Large intestine (tissue), 3 donors: ENCODE measurements around the gene H2AZ2. TPM values are rescaled to one million over a fixed set of nuclear protein-coding genes. Genes with fewer than 3 reads are reported as not detected.
"Not testable (repeated sequence)": the region's sequence is repeated elsewhere in the genome, so short reads cannot be mapped to it uniquely, and the experiment has no call there.

Source experiments
- DNase-seq, 2 donors: peaks; one replicate each; pipeline versions ENCODE4 v3.0.0 to v3.0.0-alpha.2; 2013
- H3K27ac ChIP-seq: one replicate; pipeline ENCODE4 v1.5.1; 2013; ENCODE audit warnings: low read length
- H3K27me3 ChIP-seq: 2 replicates; pipeline ENCODE4 v1.6.1; 2013; ENCODE audit warnings: low read length; ENCODE audit not compliant: control insufficient read depth, insufficient read depth
- H3K36me3 ChIP-seq: 2 replicates; pipeline ENCODE4 v1.6.1; 2013; ENCODE audit warnings: low read length; ENCODE audit not compliant: control insufficient read depth, insufficient read depth
- H3K4me1 ChIP-seq: one replicate; pipeline ENCODE4 v1.6.1; 2013; ENCODE audit warnings: low read length; ENCODE audit not compliant: control insufficient read depth, insufficient read depth
- H3K4me3 ChIP-seq: one replicate; pipeline ENCODE4 v1.5.1; 2013; ENCODE audit warnings: low read length
- H3K9me3 ChIP-seq: one replicate; pipeline ENCODE4 v1.6.1; 2013; ENCODE audit warnings: mild to moderate bottlenecking, low read depth, low read length, moderate library complexity; ENCODE audit not compliant: control insufficient read depth
- WGBS: methylation state at CpG from one replicate; pipeline ENCODE4 v1.1.5; 2013; ENCODE audit warnings: low lambda C conversion rate; ENCODE audit not compliant: insufficient coverage; 5-methylcytosine and 5-hydroxymethylcytosine counted together
- polyA plus RNA-seq: library from polyadenylated mRNA; unstranded; fragments of 120-200 nt; gene quantifications from one replicate; pipeline ENCODE4 v1.2.1, GENCODE V29; 2013

Gene H2AZ2
- polyA plus RNA-seq, 1 donor, result 161 TPM

GRCh38 chr7:44849885-44850544, 2.1 kb upstream of the H2AZ2 start:
- H3K4me1 ChIP-seq, result no peaks in the 10 kb centered on the region
- 89% methylated on average over 1 of the region's 5 CpGs for WGBS
- no peak overlapping the region for H3K4me3 ChIP-seq
- no peaks in the 10 kb centered on the region for H3K36me3 ChIP-seq
- H3K27me3 ChIP-seq, result no peaks in the 10 kb centered on the region
- no peaks in the 10 kb centered on the region for H3K9me3 ChIP-seq
- no peak for DNase-seq
- no peak overlapping the region for H3K27ac ChIP-seq

GRCh38 chr7:44849259-44849884, 1.5 kb upstream of the H2AZ2 start:
- H3K27ac ChIP-seq, result no peak overlapping the region
- peak overlapping the region; percentile 65 for H3K4me3 ChIP-seq
- WGBS, result no CpG with 5 or more reads among the region's 10 CpGs

GRCh38 chr7:44847509-44847919, 373 bp downstream of the H2AZ2 start:
- WGBS, result no CpG with 5 or more reads among the region's 36 CpGs
- Histone ChIP-seq H3K36me3 (peaks cover 1% of the 10 kb centered on the region), H3K4me1 (no peaks in the 10 kb centered on the region), H3K27ac (peak overlapping the region; percentile 78), H3K4me3 (peak overlapping the region; percentile 55), H3K27me3 (no peaks in the 10 kb centered on the region), H3K9me3 (no peaks in the 10 kb centered on the region)
- peak; percentile 87 to 94 for DNase-seq

More at GRCh38 chr7:44849259-44849884, 1.5 kb upstream of the H2AZ2 start:
- Histone ChIP-seq H3K27me3 (no peaks in the 10 kb centered on the region), H3K9me3 (no peaks in the 10 kb centered on the region), H3K36me3 (no peaks in the 10 kb centered on the region), H3K4me1 (no peaks in the 10 kb centered on the region)
- no peak for DNase-seq

GRCh38 chr7:44846816-44847508, 925 bp downstream of the H2AZ2 start:
- Histone ChIP-seq H3K27ac (peak overlapping the region; percentile 78), H3K4me3 (peak overlapping the region; percentile 55), H3K27me3 (no peaks in the 10 kb centered on the region), H3K4me1 (no peaks in the 10 kb centered on the region), H3K36me3 (peaks cover 3% of the 10 kb centered on the region), H3K9me3 (no peaks in the 10 kb centered on the region)
- 0% methylated on average over 5 of the region's 12 CpGs for WGBS
- peak in 1 of 2 donors; percentile 40 for DNase-seq

- not testable (repeated sequence) for H3K36me3 ChIP-seq, H3K27me3 ChIP-seq, H3K9me3 ChIP-seq, H3K4me1 ChIP-seq, DNase-seq
- no CpG with 5 or more reads among the region's 11 CpGs for WGBS
- Histone ChIP-seq H3K27ac (peak overlapping the region; percentile 78), H3K4me3 (peak overlapping the region; percentile 55)
Observed at GRCh38 chr7:44846390-44846789, 1.5 kb downstream of the H2AZ2 start.

GRCh38 chr7:44845451-44845850, 2.4 kb downstream of the H2AZ2 start:
- DNase-seq, result no peak
- Histone ChIP-seq H3K9me3 (no peaks in the 10 kb centered on the region), H3K4me3 (no peak overlapping the region), H3K27ac (no peak overlapping the region), H3K27me3 (no peaks in the 10 kb centered on the region), H3K4me1 (no peaks in the 10 kb centered on the region), H3K36me3 (peaks cover 14% of the 10 kb centered on the region)

- H3K4me1 ChIP-seq, H3K4me3 ChIP-seq, H3K27ac ChIP-seq, H3K9me3 ChIP-seq, DNase-seq, H3K27me3 ChIP-seq: not testable (repeated sequence)
- no CpG with 5 or more reads among the region's 5 CpGs for WGBS
- peaks cover 27% of the 10 kb centered on the region for H3K36me3 ChIP-seq
Observed at GRCh38 chr7:44843440-44843839, 4.4 kb downstream of the H2AZ2 start.

- peaks cover 30% of the 10 kb centered on the region for H3K36me3 ChIP-seq
- not testable (repeated sequence) for H3K27me3 ChIP-seq, H3K4me1 ChIP-seq, H3K9me3 ChIP-seq, DNase-seq, H3K4me3 ChIP-seq, H3K27ac ChIP-seq
- no CpG with 5 or more reads among the region's 8 CpGs for WGBS
Observed at GRCh38 chr7:44842675-44843074, 5.2 kb downstream of the H2AZ2 start.

- no peak overlapping the region for H3K4me3 ChIP-seq
- no peaks in the 10 kb centered on the region for H3K9me3 ChIP-seq
- no peak for DNase-seq
- H3K4me1 ChIP-seq, result no peaks in the 10 kb centered on the region
- H3K27ac ChIP-seq, result no peak overlapping the region
- peaks cover 45% of the 10 kb centered on the region for H3K36me3 ChIP-seq
- WGBS, result no CpG with 5 or more reads among the region's 2 CpGs
- no peaks in the 10 kb centered on the region for H3K27me3 ChIP-seq
Observed at GRCh38 chr7:44838751-44839150, 9.1 kb downstream of the H2AZ2 start.

- DNase-seq, result no peak
- H3K36me3 ChIP-seq, result peaks cover 59% of the 10 kb centered on the region
- no peaks in the 10 kb centered on the region for H3K9me3 ChIP-seq
- no peaks in the 10 kb centered on the region for H3K27me3 ChIP-seq
- H3K27ac ChIP-seq, result no peak overlapping the region
- H3K4me1 ChIP-seq, result no peaks in the 10 kb centered on the region
- no peak overlapping the region for H3K4me3 ChIP-seq
- 94% methylated on average over 2 of the region's 3 CpGs for WGBS
Observed at GRCh38 chr7:44827567-44827966, 20.3 kb downstream of the H2AZ2 start.
